ENCODE results near the gene CASP7.

CASP7 gene

GRCh38 chr10:113705344-113705652 lies 25.6 kb downstream of the CASP7 start:
- CTCF ChIA-PET: interaction anchor here (0.7 to 2.3 kb wide), 9 partner anchors 9 to 599 kb away, joined by 3 to 23 read pairs (median 5); partner anchors contain the start of gene CASP7
- DNase-seq (ENCODE audit: extremely low spot score): no peak
- POLR2A ChIA-PET: no interaction called here
- TF ChIP-seq, protein P1, sequence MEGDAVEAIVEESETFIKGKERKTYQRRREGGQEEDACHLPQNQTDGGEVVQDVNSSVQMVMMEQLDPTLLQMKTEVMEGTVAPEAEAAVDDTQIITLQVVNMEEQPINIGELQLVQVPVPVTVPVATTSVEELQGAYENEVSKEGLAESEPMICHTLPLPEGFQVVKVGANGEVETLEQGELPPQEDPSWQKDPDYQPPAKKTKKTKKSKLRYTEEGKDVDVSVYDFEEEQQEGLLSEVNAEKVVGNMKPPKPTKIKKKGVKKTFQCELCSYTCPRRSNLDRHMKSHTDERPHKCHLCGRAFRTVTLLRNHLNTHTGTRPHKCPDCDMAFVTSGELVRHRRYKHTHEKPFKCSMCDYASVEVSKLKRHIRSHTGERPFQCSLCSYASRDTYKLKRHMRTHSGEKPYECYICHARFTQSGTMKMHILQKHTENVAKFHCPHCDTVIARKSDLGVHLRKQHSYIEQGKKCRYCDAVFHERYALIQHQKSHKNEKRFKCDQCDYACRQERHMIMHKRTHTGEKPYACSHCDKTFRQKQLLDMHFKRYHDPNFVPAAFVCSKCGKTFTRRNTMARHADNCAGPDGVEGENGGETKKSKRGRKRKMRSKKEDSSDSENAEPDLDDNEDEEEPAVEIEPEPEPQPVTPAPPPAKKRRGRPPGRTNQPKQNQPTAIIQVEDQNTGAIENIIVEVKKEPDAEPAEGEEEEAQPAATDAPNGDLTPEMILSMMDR (IDR thresholded peaks at IDR 0.05; ENCODE audit: control extremely low read depth, extremely low read depth, low read depth, missing control alignments): no peak

DNA sequence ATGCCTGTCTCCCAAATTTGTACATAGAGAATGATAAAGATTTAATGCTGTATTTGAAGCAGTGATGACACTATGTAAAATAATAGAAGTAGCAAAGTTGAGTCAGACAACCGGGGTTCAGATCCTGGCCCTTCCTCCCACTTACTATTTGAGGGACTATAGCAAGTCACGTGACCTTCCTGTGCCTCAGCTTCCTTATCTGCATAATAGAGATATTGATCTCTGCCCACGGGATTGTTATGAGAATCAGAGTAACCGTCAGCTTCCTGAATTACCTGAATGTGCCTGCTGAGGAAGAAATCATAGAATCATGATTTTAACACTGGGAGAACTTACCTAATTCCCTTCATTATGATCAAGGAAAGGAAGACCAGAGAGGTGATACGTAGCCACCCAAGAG lies 26.9 kb downstream of the CASP7 start:
- TF ChIP-seq, protein P1 (IDR thresholded peaks at IDR 0.05; ENCODE audit: control extremely low read depth, extremely low read depth, low read depth, missing control alignments): no peak
- ChIA-PET CTCF (interaction anchor here (0.8 to 2.3 kb wide), 4 partner anchors 11 to 82 kb away, joined by 3 to 15 read pairs (median 4); partner anchors contain the start of gene CASP7), POLR2A (no interaction called here)
- DNase-seq (ENCODE audit: extremely low spot score): no peak

DNA sequence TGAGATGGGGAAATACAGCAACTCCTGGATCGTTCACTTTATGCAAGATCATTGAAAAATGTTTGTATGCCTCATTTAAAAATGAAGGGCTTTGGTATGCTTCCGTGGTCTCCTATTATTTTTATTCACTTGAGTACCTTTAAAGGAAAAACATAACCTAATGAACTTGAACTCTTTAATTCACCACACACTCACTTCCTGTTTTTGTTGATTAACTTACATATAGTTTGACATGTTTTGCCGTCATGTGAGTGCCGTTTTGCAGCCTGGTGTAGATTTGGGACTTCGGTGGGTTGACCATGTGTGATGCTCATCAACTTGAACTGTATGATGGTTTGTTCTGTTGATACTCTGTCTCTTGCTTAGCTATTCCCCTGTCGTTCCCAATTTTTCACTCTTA lies 28.9 kb downstream of the CASP7 start:
- DNase-seq (ENCODE audit: extremely low spot score): no peak
- ChIA-PET CTCF (interaction anchor here (1.3 to 1.7 kb wide), 2 partner anchors 14 to 17 kb away, joined by 3 to 4 read pairs; no protein-coding TSS in a partner anchor), POLR2A (no interaction called here)
- TF ChIP-seq, protein P1 (IDR thresholded peaks at IDR 0.05; ENCODE audit: control extremely low read depth, extremely low read depth, low read depth, missing control alignments): no peak

- CTCF ChIA-PET: interaction anchor here (1.0 to 1.7 kb wide), 3 partner anchors 14 to 18 kb away, joined by 3 to 4 read pairs (median 4); no protein-coding TSS in a partner anchor
- DNase-seq (ENCODE audit: extremely low spot score): no peak
- TF ChIP-seq, protein P1 (IDR thresholded peaks at IDR 0.05; ENCODE audit: control extremely low read depth, extremely low read depth, low read depth, missing control alignments): no peak
- POLR2A ChIA-PET: no interaction called here
These were observed 29.6 kb downstream of the CASP7 start for GRCh38 chr10:113709221-113709838.

- TF ChIP-seq, protein P1 (IDR thresholded peaks at IDR 0.05; ENCODE audit: control extremely low read depth, extremely low read depth, low read depth, missing control alignments): no peak
- CTCF ChIA-PET: no interaction called here
- POLR2A ChIA-PET: no interaction called here
- no peak for DNase-seq (ENCODE audit: extremely low spot score)
These were observed 31.4 kb downstream of the CASP7 start for GRCh38 chr10:113711142-113711541.

DNA sequence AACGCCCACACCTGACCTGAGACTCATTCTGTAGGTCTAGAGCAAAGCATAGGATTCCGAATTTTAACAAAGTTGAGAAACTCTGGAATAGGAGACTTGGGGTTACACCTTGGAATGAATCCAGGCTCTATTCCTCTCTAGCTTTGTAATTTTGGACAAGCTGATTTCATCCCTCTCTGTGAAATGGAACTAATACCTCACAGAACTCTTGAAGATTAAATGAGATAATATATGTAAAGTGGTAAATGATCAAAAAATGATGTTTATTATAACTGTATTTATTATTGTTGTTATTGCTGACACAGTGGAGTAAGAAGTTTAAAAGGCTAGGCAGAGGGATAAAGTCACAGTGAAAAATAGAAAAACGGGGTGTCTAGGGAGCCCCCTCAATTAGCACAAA lies 32.3 kb downstream of the CASP7 start:
- DNase-seq (ENCODE audit: extremely low spot score): no peak
- TF ChIP-seq, protein P1 (IDR thresholded peaks at IDR 0.05; ENCODE audit: control extremely low read depth, extremely low read depth, low read depth, missing control alignments): no peak
- POLR2A ChIA-PET: no interaction called here
- CTCF ChIA-PET: interaction anchor here (1.6 to 2.4 kb wide), 2 partner anchors 21 to 43 kb away, joined by 3 to 8 read pairs; no protein-coding TSS in a partner anchor

All from GM10248 (cell line).